ENCODE results near the gene DMKN.

DMKN gene

GRCh38 chr19:35549879-35550523, 36.6 kb upstream of the DMKN start:
- in situ Hi-C loops (cut with MboI; ENCODE audit: low sequenced_read_pairs) = no loop called here

- in situ Hi-C loops (cut with MboI; ENCODE audit: low sequenced_read_pairs) = no loop called here
Measured at GRCh38 chr19:35549174-35549788, 35.8 kb upstream of the DMKN start.

DNA sequence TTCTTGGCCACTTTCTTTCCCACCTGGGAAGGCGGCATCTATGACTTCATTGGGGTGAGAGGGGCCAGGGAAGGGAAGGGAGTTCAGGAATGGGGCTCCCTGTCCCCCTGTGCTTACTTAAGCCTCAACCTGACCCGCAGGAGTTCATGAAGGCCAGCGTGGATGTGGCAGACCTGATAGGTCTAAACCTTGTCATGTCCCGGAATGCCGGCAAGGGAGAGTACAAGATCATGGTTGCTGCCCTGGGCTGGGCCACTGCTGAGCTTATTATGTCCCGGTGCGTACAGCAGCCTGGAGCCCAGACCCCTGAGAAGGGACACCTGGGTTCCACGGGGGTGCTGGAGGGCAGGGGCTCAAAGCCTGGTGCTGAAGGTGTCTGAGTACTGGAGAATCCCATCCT, 33.1 kb upstream of the DMKN start:
- in situ Hi-C loops (cut with MboI; ENCODE audit: low sequenced_read_pairs) = no loop called here

DNA sequence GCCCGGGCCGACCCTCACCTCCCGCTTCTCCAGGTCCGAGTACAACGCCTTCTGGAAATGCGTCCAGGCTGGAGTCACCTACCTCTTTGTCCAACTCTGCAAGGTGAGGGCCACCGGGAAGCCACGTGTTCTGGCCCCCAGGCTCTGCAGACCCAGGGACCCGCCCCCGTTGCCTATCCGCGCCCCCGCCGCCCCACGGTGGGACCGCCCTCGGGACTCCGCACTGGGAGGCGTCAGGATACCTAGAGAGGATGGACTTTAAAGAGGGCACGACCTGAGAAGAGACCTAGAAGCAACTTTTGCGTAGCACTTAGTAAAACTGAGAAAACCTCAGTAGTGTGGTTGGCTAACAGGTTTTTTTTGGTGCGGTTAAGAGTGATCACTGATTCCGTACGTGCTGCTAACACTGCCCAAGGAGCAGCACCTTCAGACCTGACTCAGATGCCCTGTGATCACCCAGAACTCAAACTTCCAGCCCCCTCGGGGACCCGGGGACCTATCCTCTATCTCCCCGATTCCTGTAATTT, 32.5 kb upstream of the DMKN start:
- in situ Hi-C loops (cut with MboI; ENCODE audit: low sequenced_read_pairs) = no loop called here

- in situ Hi-C loops (cut with MboI; ENCODE audit: low sequenced_read_pairs) = no loop called here
Measured at GRCh38 chr19:35545001-35545854, 31.8 kb upstream of the DMKN start, which contains the start of gene TMEM147. TSS of gene TMEM147 (plus strand) at chr19:35545626. CDS start at chr19:35545740, 114 bp downstream.

- in situ Hi-C loops (cut with MboI; ENCODE audit: low sequenced_read_pairs) = no loop called here
Measured at GRCh38 chr19:35544110-35544802, 30.8 kb upstream of the DMKN start.

GRCh38 chr19:35543280-35544109, 30.0 kb upstream of the DMKN start:
- in situ Hi-C loops (cut with MboI; ENCODE audit: low sequenced_read_pairs) = no loop called here

- in situ Hi-C loops (cut with MboI; ENCODE audit: low sequenced_read_pairs) = no loop called here
Measured at GRCh38 chr19:35542209-35542608, 28.8 kb upstream of the DMKN start.

DNA sequence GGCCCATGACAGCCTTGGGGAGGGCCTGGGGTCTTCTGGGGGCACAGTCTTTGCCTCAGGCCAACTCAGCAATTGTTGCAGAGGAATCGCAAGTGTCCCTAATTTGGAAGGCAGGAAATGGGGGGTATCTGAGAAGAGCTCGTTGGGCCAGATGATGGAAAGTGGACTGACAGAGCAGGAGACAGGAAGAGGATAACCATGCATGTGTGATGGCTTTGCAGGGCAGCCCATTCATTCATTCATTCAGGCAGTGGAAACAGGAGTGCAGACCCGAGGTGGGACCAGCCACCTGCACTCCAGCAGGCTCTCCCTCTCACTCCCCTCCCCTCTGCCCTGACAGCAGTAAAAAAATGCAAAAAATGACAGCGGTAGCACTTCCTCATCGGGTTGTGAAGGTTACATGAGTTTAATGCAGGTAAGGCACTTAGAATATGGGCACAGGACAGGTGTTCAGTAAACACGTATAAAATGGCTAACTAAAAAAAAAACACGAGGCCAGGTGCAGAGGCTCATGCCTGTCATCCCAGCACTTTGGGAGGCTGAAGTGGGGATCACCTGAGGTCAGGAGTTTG, 27.0 kb upstream of the DMKN start:
- in situ Hi-C loops (cut with MboI; ENCODE audit: low sequenced_read_pairs) = no loop called here

- in situ Hi-C loops (cut with MboI; ENCODE audit: low sequenced_read_pairs) = no loop called here
Measured at GRCh38 chr19:35539850-35540249, 26.4 kb upstream of the DMKN start.

- in situ Hi-C loops (cut with MboI; ENCODE audit: low sequenced_read_pairs) = no loop called here
Measured at GRCh38 chr19:35539314-35539713, 25.9 kb upstream of the DMKN start.

- in situ Hi-C loops (cut with MboI; ENCODE audit: low sequenced_read_pairs) = no loop called here
Measured at GRCh38 chr19:35534803-35535480, 21.5 kb upstream of the DMKN start.

GRCh38 chr19:35533822-35534392, 20.5 kb upstream of the DMKN start:
- in situ Hi-C loops (cut with MboI; ENCODE audit: low sequenced_read_pairs) = no loop called here

DNA sequence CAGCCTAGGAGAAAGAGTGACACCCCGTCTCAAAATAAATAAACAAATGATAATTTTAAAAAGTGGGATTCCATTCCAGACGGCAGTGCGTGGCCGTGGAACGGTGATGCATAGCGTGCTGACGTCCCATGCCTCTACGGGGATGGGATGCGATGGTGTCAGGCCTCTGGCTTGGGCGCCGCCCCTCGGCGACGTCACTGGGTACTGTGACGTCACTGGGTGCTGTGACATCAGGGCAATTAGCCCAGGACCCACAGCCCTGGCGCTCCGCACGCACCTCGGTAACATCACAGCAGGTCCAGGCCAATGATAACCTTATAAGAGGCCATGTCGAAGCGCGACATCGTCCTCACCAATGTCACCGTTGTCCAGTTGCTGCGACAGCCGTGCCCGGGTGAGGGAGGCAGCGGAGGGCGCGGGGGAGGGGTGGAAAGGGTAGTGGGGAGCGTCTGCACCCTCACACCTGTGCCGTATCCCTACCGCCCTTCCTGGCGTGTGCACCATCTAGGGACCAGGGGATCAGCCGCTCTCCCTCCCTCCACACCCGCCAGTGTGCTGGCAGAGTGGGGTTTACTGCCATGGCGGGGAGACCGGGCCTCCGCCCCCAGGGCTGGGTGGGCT, 19.9 kb upstream of the DMKN start, which contains the start of gene GAPDHS:
Gene GAPDHS, plus strand, starts transcription at position 256 of the 621 bp plus-strand sequence. Its CDS starts 72 bp downstream, at position 328.
- in situ Hi-C loops (cut with MboI; ENCODE audit: low sequenced_read_pairs) = no loop called here

- in situ Hi-C loops (cut with MboI; ENCODE audit: low sequenced_read_pairs) = no loop called here
Measured at GRCh38 chr19:35531291-35531690, 17.8 kb upstream of the DMKN start.

DNA sequence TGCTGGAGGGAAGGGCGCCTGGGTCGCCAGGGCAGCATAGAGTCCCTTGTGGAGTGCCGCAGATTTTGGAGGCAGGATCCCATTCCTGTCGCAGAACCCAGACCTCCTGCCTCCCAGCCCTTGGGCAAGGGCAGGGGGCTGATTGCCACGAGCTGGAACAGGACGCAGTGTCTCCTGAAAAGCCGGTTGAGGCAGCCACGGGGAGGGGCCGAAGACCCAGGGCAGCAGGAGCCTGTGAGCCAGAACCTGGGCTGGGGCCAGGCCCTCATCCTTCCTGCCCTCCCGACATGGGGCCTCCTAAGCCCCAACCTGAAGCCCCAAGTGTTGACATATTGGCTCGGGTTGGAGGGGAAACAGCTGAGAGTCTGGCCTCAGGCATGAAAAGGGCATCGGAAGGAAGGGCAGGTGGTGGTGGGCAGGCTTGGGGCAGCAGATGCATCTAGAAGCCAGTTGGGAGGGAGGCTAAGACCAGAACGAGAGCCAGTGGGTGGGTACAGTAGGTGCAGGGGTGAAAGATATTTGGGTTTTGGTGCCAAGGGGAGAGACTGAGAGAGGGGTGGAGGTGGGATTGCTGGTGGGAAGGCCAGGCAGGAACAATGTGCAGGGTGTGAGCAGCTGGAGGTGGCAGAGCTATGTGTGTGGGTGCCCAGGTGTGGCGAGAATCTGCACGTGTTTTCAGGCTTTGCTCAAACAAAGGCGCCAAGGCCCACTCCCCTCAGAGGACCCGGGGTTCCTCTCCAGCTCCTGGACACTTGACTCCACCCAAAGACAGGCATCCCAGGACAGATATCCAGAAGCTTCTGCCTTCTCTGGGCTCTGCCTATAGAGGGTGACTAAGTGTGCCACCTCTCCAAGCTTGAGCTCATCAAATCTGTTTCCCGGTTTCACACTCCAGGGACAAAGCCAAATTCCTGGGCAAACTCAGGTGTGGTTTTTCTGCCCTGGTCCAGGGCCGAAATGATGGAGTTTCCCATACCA, 16.1 kb upstream of the DMKN start:
- in situ Hi-C loops (cut with MboI; ENCODE audit: low sequenced_read_pairs) = no loop called here

All from HL-60/S4 treated with phorbol 12-myristate 13-acetate at 8.2 ng/mL for 4 days and 3 days (cell line).